OCI-LY7 (cell line): Measurements from ENCODE around the gene C1orf167. TPM values are rescaled to one million over a fixed set of nuclear protein-coding genes. Genes with fewer than 3 reads are reported as not detected.

Experiments used
- Bru-seq: library from RNA; stranded (reverse); fragments of 400-500 nt; gene quantifications from one replicate; lab custom pipeline; 2021; lab: Mats Ljungman, UMichigan
- BruChase-seq, 2 experiments: library from RNA; stranded (reverse); fragments of 400-500 nt; gene quantifications; one replicate each; lab custom pipeline; 2021; lab: Mats Ljungman, UMichigan
- BruUV-seq: library from RNA; stranded (reverse); fragments of 400-500 nt; replicated peaks from 2 replicates; lab custom pipeline; 2021; lab: Mats Ljungman, UMichigan
- CTCF ChIA-PET: fragments of 300-600 bp; sonication (Branson Sonifier 250); formaldehyde crosslinking; loops from one replicate; lab custom pipeline; 2022; ENCODE audit warnings: antibody characterized with exemption; ENCODE audit not compliant: unreplicated experiment; lab: Charles Lee
- POLR2A ChIA-PET: fragments of 300-600 bp; sonication (Branson Sonifier 250); formaldehyde crosslinking; loops from one replicate; lab custom pipeline; 2022; ENCODE audit warnings: antibody characterized with exemption; lab: Charles Lee
- DNase-seq: peaks from one replicate; pipeline ENCODE4 v3.0.0-alpha.2; 2015; ENCODE audit warnings: low spot score
- H2AFZ ChIP-seq: fragments of 200-600 bp; sonication (generic), shearing (Covaris generic); 2 replicates; pipeline ENCODE4 v1.6.1; 2014; ENCODE audit warnings: mild to moderate bottlenecking, antibody characterized with exemption, low read length, moderate library complexity
- H3K27ac ChIP-seq: fragments of 200-600 bp; sonication (generic); 2 replicates; pipeline ENCODE4 v1.5.1; 2014; ENCODE audit warnings: mixed run types, low read depth, mild to moderate bottlenecking, moderate library complexity, low read length, inconsistent platforms; ENCODE audit not compliant: poor library complexity, severe bottlenecking
- H3K36me3 ChIP-seq: fragments of 200-600 bp; sonication (generic); 2 replicates; pipeline ENCODE4 v1.6.1; 2014; ENCODE audit warnings: mild to moderate bottlenecking, antibody characterized with exemption, low read length, moderate library complexity, mixed read lengths; ENCODE audit not compliant: insufficient read depth
- H3K4me1 ChIP-seq: fragments of 200-600 bp; sonication (generic); 2 replicates; pipeline ENCODE4 v1.5.1; 2014; ENCODE audit warnings: mild to moderate bottlenecking, low read length; ENCODE audit not compliant: insufficient read depth, poor library complexity, severe bottlenecking
- H3K4me2 ChIP-seq: fragments of 200-600 bp; sonication (generic); 2 replicates; pipeline ENCODE4 v1.6.1; 2014; ENCODE audit warnings: mild to moderate bottlenecking, low read length
- H3K4me3 ChIP-seq: fragments of 200-600 bp; sonication (generic); 2 replicates; pipeline ENCODE4 v1.5.1; 2014; ENCODE audit warnings: mild to moderate bottlenecking, low read depth, low read length; ENCODE audit not compliant: poor library complexity, severe bottlenecking
- H3K79me2 ChIP-seq: fragments of 200-600 bp; sonication (generic); 2 replicates; pipeline ENCODE4 v1.6.1; 2016; ENCODE audit warnings: low read depth, mild to moderate bottlenecking, low read length, moderate library complexity, mixed read lengths; ENCODE audit not compliant: insufficient read depth
- H3K9me2 ChIP-seq: fragments of 200-600 bp; sonication (generic); 2 replicates; pipeline ENCODE4 v1.6.1; 2016; ENCODE audit warnings: mild to moderate bottlenecking, low read length, mixed read lengths; ENCODE audit not compliant: insufficient read depth
- H3K9me3 ChIP-seq: fragments of 200-600 bp; sonication (generic); 2 replicates; pipeline ENCODE4 v1.6.1; 2014; ENCODE audit warnings: mild to moderate bottlenecking, mixed run types, low read length, mixed read lengths
- H4K20me1 ChIP-seq: fragments of 200-600 bp; sonication (generic); 2 replicates; pipeline ENCODE4 v1.6.1; 2014; ENCODE audit warnings: mild to moderate bottlenecking, antibody characterized with exemption, low read length, moderate library complexity, mixed read lengths; ENCODE audit not compliant: insufficient read depth
- EZH2phosphoT487 ChIP-seq: fragments of 200-600 bp; sonication (generic); IDR thresholded peaks from 2 replicates; pipeline ENCODE4 v1.6.1; 2018; ENCODE audit warnings: low read depth, borderline replicate concordance, mild to moderate bottlenecking, mixed run types, antibody characterized with exemption, low read length, moderate library complexity, mixed read lengths
- intact Hi-C: fragments of 100-400 bp; cut with micrococcal nuclease; formaldehyde crosslinking; loops from one replicate; pipeline ENCODE4 v1.10.0; 2022; ENCODE audit not compliant: unreplicated experiment
- long read RNA-seq: library from polyadenylated mRNA; stranded (forward); transcript quantifications from one replicate; pipeline ENCODE4 v2.0.0, GENCODE V29; 2022
- total RNA-seq, 2 experiments: library from RNA; depleted of rRNA in 1 of 2; stranded (reverse); fragments of >200 nt in 1 of 2; shearing (Covaris generic) in 1 of 2; gene quantifications; 2 replicates each; pipeline ENCODE4 v1.2.3, GENCODE V29; 2014 to 2022
- TF ChIP-seq, protein P1 (sequence below): fragments of 200-600 bp; sonication (generic); conservative IDR thresholded peaks from 2 replicates; pipeline ENCODE4 v1.5.1; 2014; ENCODE audit warnings: mild to moderate bottlenecking, antibody characterized with exemption, low read length, moderate library complexity, mixed read lengths

C1orf167 gene, protein sequence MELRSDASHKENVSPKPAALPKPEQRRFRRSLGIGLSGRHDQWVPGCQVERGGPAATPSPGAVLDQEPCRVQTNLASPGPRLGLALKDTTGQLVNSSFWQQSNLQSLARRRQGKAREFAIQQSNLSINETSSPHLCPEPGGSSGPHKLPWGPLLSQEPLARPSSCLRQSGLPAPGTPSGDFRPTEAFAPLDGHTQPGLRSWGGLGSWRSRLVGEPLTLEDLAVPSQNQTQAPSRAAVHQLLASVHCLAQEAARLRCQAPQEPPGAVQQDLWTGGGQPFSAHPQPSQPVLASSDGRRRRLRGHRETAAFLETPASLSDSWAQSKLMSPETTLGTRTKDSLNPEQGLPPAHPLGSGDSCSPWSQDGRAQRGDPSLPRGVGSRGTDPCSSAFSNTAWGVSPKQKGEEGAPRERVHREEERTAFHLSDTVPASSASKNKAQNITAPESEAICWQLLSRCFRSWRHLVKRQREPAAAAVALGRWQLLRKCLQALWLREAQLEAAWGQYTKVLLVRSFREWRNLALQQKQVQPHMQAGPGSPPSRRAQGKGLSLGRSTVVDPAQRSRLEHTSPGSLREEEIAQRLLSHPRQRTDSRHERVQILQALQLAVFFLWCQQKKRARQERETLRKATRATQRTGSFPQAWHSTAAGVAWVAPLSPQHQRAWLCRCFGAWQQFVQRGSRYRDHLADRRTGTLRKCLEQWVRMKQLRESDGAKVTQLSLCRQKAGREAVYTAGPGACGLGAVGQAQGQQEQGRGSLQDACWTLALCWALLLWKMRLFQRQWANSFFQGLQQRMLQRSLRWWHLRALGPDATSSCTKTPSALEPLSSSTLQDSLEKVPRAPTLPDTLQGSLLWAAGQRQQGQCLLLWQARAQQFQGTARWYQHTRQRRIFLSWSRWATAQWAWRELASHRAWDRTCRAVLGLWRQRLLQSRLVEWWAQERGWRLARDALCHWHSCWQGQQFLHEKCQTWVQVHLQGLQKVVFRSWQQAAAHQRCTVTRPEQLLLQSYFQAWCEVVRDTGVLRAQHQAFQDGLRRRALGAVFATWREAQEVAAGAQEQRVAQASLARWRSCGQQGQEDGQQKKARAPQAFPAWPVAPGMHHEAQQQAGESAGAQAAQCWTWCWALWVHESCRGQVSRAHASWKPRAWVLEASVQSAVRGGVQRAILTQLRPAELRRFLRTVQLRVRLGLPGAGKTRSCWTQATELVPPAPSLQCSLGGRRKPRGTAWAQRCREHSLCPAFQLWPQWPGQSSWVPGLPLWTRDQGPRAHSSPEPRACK (N-terminal part only)
- total RNA-seq (2014; rRNA removed; shearing (Covaris generic)) (4.2 and 8.0 TPM in 2 replicates), total RNA-seq (2022) (1.7 and 3.9 TPM in 2 replicates), Bru-seq, nascent RNA (percentile 19 among the genes with signal in this experiment), BruChase-seq, experiment 1, labeled RNA remaining after a 6-hour chase (percentile 15 among the genes with signal in this experiment), BruChase-seq, experiment 2, labeled RNA remaining after a 2-hour chase (percentile 20 among the genes with signal in this experiment)
- long read RNA-seq, partial matches to known transcripts, result 2 of 12 reads
- long read RNA-seq, other reads (novel, unspliced or antisense), result 10 of 12 reads

DNA sequence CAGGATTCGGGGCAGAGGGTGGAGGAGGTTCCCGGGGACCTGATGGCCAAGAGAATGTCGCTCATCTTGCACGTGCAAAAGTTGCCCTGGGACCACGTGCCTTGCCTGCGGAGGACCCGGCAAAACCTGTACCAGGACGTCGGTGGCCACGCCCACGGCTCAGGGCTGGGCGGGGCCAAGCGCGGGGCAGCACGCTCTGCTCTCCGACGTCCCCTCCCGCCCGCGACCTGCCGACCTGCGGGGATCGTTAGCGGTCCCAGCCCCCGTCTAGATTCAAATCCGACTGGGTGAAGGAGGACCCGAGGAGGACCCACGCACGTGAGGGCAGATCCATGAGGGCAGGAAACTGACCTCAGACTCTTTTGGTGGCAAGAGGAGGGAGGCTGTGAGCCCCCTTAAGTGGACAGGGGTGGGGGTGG, at the start of gene C1orf167:
Gene C1orf167 (plus strand): TSS at position 206 of the 419 bp plus-strand sequence. CDS start 2,208 bp downstream, outside the sequence.
- Histone ChIP-seq H3K4me1 (peaks cover 4% of the 10 kb centered on the region), H3K9me2 (no peaks in the 10 kb centered on the region), H3K36me3 (no peaks in the 10 kb centered on the region), H4K20me1 (no peaks in the 10 kb centered on the region), H3K4me2 (peak within 1 kb of the TSS; percentile 35; the same call in 1 of the 2 replicates), H3K27ac (no peak within 1 kb of the TSS), H3K4me3 (no peak within 1 kb of the TSS), H2AFZ (no peak within 1 kb of the TSS), H3K9me3 (no peaks in the 10 kb centered on the region), H3K79me2 (no peaks in the 10 kb centered on the region)
- ChIA-PET POLR2A (no interaction called here), CTCF (no interaction called here)
- TF ChIP-seq, protein P1, sequence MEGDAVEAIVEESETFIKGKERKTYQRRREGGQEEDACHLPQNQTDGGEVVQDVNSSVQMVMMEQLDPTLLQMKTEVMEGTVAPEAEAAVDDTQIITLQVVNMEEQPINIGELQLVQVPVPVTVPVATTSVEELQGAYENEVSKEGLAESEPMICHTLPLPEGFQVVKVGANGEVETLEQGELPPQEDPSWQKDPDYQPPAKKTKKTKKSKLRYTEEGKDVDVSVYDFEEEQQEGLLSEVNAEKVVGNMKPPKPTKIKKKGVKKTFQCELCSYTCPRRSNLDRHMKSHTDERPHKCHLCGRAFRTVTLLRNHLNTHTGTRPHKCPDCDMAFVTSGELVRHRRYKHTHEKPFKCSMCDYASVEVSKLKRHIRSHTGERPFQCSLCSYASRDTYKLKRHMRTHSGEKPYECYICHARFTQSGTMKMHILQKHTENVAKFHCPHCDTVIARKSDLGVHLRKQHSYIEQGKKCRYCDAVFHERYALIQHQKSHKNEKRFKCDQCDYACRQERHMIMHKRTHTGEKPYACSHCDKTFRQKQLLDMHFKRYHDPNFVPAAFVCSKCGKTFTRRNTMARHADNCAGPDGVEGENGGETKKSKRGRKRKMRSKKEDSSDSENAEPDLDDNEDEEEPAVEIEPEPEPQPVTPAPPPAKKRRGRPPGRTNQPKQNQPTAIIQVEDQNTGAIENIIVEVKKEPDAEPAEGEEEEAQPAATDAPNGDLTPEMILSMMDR, result no peak
- TF ChIP-seq EZH2phosphoT487, result no peak
- intact Hi-C loops, result no loop called here
- BruUV-seq, result no TSS peak
- DNase-seq, result no peak

DNA sequence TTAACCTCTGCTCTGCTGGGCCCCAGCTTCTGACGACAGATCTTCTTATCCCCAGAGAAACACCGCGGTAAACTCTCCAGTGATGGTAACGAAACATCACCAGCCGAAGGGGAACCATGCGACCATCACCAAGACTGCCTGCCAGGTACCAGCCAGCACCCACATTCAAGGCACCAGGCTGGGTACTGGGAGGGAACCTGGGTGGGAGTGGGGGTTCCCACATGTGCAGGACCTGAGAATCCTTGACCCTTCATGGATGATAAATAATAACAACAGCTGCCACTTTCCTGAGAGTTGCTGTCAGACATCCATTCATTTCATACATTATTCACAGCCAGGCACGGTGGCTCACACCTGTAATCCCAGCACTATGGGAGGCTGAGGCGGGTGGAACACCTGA, 49.7 kb upstream of the C1orf167 start:
- Histone ChIP-seq H3K4me2 (no peak overlapping the region), H4K20me1 (no peaks in the 10 kb centered on the region), H2AFZ (no peak overlapping the region), H3K27ac (no peak overlapping the region), H3K36me3 (no peaks in the 10 kb centered on the region), H3K9me3 (no peaks in the 10 kb centered on the region), H3K79me2 (no peaks in the 10 kb centered on the region), H3K4me1 (no peaks in the 10 kb centered on the region), H3K4me3 (no peak overlapping the region), H3K9me2 (no peaks in the 10 kb centered on the region)
- ChIA-PET POLR2A (interaction anchor here (0.7 kb wide), 1 partner anchor 430 kb away, joined by 4 read pairs; no protein-coding TSS in a partner anchor), CTCF (no interaction called here)
- no TSS peak for BruUV-seq
- intact Hi-C loops, result no loop called here
- TF ChIP-seq, protein P1, result no peak
- TF ChIP-seq EZH2phosphoT487, result no peak
- no peak for DNase-seq
